Vagina (tissue), 2 donors: ENCODE data around the gene HM13.

ENCODE experiments used
- CTCF ChIP-seq, 3 experiments: fragments of 450-650 bp in 2 of 3; fragments of 200-600 bp in 1 of 3; sonication (generic) in 1 of 3; IDR thresholded peaks; one replicate each; pipeline ENCODE4 v1.5.1; 2017 to 2019; ENCODE audit warnings: antibody characterized with exemption in 3 of 3, mild to moderate bottlenecking in 2 of 3, moderate library complexity in 2 of 3
- POLR2A ChIP-seq, 2 donors: fragments of 450-650 bp; IDR thresholded peaks; one replicate each; pipeline ENCODE4 v1.6.1; 2017; ENCODE audit warnings: antibody characterized with exemption in 2 of 2, mild to moderate bottlenecking in 2 of 2, moderate library complexity in 2 of 2
- POLR2AphosphoS5 ChIP-seq, 2 donors: sonication (generic); formaldehyde crosslinking; IDR thresholded peaks; one replicate each; pipeline ENCODE4 v1.9.0; 2017; ENCODE audit warnings: antibody characterized with exemption in 2 of 2, mild to moderate bottlenecking in 2 of 2, low read depth in 1 of 2; ENCODE audit not compliant: insufficient read depth in 1 of 2

- TF ChIP-seq CTCF (IDR thresholded peaks at IDR 0.05) (no peak), POLR2A (IDR thresholded peaks at IDR 0.05) (no peak), POLR2AphosphoS5 (IDR thresholded peaks at IDR 0.05; ENCODE audit: insufficient read depth in 1 of 2, low read depth in 1 of 2) (no peak)
Measured at GRCh38 chr20:31527266-31527665, 13.0 kb downstream of the HM13 start.
